Smooth muscle cell (in vitro differentiated cells): Measurements from ENCODE around the gene ADSS1. TPM values are rescaled to one million over a fixed set of nuclear protein-coding genes. Genes with fewer than 3 reads are reported as not detected.

ENCODE experiments used
- DNase-seq: peaks from one replicate; lab custom pipeline; 2025; ENCODE audit not compliant: unreplicated experiment; lab: John Stamatoyannopoulos, UW
- H2AFZ ChIP-seq: fragments of 200-600 bp; sonication (generic); 2 replicates; pipeline ENCODE4 v1.6.0; 2016; ENCODE audit warnings: antibody characterized with exemption, low read depth, mild to moderate bottlenecking
- H3F3A ChIP-seq: fragments of 200-600 bp; sonication (generic); 2 replicates; pipeline ENCODE4 v1.6.0; 2017; ENCODE audit warnings: antibody characterized with exemption, low read depth
- H3K27ac ChIP-seq: fragments of 200-600 bp; sonication (generic); 2 replicates; pipeline ENCODE4 v1.5.1; 2016; ENCODE audit warnings: low read depth, mild to moderate bottlenecking
- H3K27me3 ChIP-seq: fragments of 200-600 bp; sonication (generic); 2 replicates; pipeline ENCODE4 v1.6.1; 2016; ENCODE audit warnings: low read depth, mild to moderate bottlenecking
- H3K36me3 ChIP-seq: fragments of 200-600 bp; sonication (generic); 2 replicates; pipeline ENCODE4 v1.5.1; 2016; ENCODE audit warnings: low read depth
- H3K4me1 ChIP-seq: fragments of 200-600 bp; sonication (generic); 2 replicates; pipeline ENCODE4 v1.5.1; 2016; ENCODE audit warnings: low read depth
- H3K4me2 ChIP-seq: fragments of 200-600 bp; sonication (generic); 2 replicates; pipeline ENCODE4 v1.6.0; 2016; ENCODE audit warnings: mild to moderate bottlenecking
- H3K4me3 ChIP-seq: fragments of 200-600 bp; sonication (generic); 2 replicates; pipeline ENCODE4 v1.5.1; 2016; ENCODE audit warnings: mild to moderate bottlenecking
- H3K79me2 ChIP-seq: fragments of 200-600 bp; sonication (generic); 2 replicates; pipeline ENCODE4 v1.6.0; 2016; ENCODE audit warnings: low read depth, mild to moderate bottlenecking
- H3K9ac ChIP-seq: fragments of 200-600 bp; sonication (generic); 2 replicates; pipeline ENCODE4 v1.6.0; 2016; ENCODE audit warnings: low read depth
- H3K9me3 ChIP-seq: fragments of 200-600 bp; sonication (generic); replicated peaks from 2 replicates; pipeline ENCODE4 v1.5.1; 2016; ENCODE audit warnings: low read depth
- H4K20me1 ChIP-seq: fragments of 200-600 bp; sonication (generic); 2 replicates; pipeline ENCODE4 v1.6.0; 2016; ENCODE audit warnings: low read depth
- CTCF ChIP-seq: fragments of 200-600 bp; sonication (generic); IDR thresholded peaks from 2 replicates; pipeline ENCODE4 v1.5.1; 2017; ENCODE audit warnings: borderline replicate concordance, mild to moderate bottlenecking, antibody characterized with exemption; ENCODE audit not compliant: insufficient read depth, poor library complexity, severe bottlenecking
- WGBS: methylation state at CpG from one replicate; pipeline ENCODE4 v1.1.7; 2016; ENCODE audit warnings: low lambda C conversion rate; 5-methylcytosine and 5-hydroxymethylcytosine counted together
- polyA plus RNA-seq: library from polyadenylated mRNA; unstranded; fragments of >200 nt; fragmentation: Nextera tagmentation; extraction: Ambion mirVana; gene quantifications from 2 replicates; pipeline ENCODE4 v1.2.1, GENCODE V29; 2016
- total RNA-seq: library from RNA; depleted of rRNA; stranded (reverse); fragments of >200 nt; gene quantifications from 2 replicates; pipeline ENCODE4 v1.2.3, GENCODE V29; 2014

Gene ADSS1
- total and polyA plus RNA-seq, 2 experiments from 2014 or later = 7.8 to 43.0 TPM

GRCh38 chr14:104730487-104730886 lies 6.5 kb downstream of the ADSS1 start:
- no peak overlapping the region for H3K4me2 ChIP-seq
- H3K9me3 ChIP-seq = no peaks in the 10 kb centered on the region
- no peak for DNase-seq
- TF ChIP-seq CTCF = no peak
- H2AFZ ChIP-seq = no peak overlapping the region
- H3K4me1 ChIP-seq = no peaks in the 10 kb centered on the region
- H3K79me2 ChIP-seq = no peaks in the 10 kb centered on the region
- no peak overlapping the region for H3K4me3 ChIP-seq
- 82% methylated on average over 5 of the region's 5 CpGs for WGBS
- H4K20me1 ChIP-seq = no peaks in the 10 kb centered on the region
- H3K9ac ChIP-seq = no peak overlapping the region
- no peaks in the 10 kb centered on the region for H3F3A ChIP-seq
- no peak overlapping the region for H3K27ac ChIP-seq
- H3K27me3 ChIP-seq = no peaks in the 10 kb centered on the region
- no peaks in the 10 kb centered on the region for H3K36me3 ChIP-seq

GRCh38 chr14:104731320-104732294 lies 7.6 kb downstream of the ADSS1 start:
- Histone ChIP-seq H3K4me2 (no peak overlapping the region), H3K27ac (no peak overlapping the region), H3K4me1 (no peaks in the 10 kb centered on the region), H3K79me2 (no peaks in the 10 kb centered on the region), H2AFZ (no peak overlapping the region), H3K36me3 (no peaks in the 10 kb centered on the region), H4K20me1 (no peaks in the 10 kb centered on the region), H3F3A (no peaks in the 10 kb centered on the region), H3K9ac (no peak overlapping the region), H3K9me3 (no peaks in the 10 kb centered on the region), H3K27me3 (no peaks in the 10 kb centered on the region), H3K4me3 (no peak overlapping the region)
- no peak for DNase-seq
- TF ChIP-seq CTCF = peak; percentile 34
- 91% methylated on average over 18 of the region's 18 CpGs for WGBS

- no peaks in the 10 kb centered on the region for H3K36me3 ChIP-seq
- 96% methylated on average over 13 of the region's 14 CpGs for WGBS
- no peak for TF ChIP-seq CTCF
- H3K79me2 ChIP-seq = no peaks in the 10 kb centered on the region
- H3K4me3 ChIP-seq = no peak overlapping the region
- H3K27me3 ChIP-seq = no peaks in the 10 kb centered on the region
- H3K9ac ChIP-seq = no peak overlapping the region
- H3K9me3 ChIP-seq = no peaks in the 10 kb centered on the region
- DNase-seq = no peak
- no peaks in the 10 kb centered on the region for H4K20me1 ChIP-seq
- H3K27ac ChIP-seq = no peak overlapping the region
- no peaks in the 10 kb centered on the region for H3F3A ChIP-seq
- no peak overlapping the region for H2AFZ ChIP-seq
- H3K4me2 ChIP-seq = no peak overlapping the region
- no peaks in the 10 kb centered on the region for H3K4me1 ChIP-seq
These were observed 8.4 kb downstream of the ADSS1 start for GRCh38 chr14:104732355-104732804.
